Thyroid gland (tissue), 4 donors: ENCODE measurements around the gene TUBA1C.

Experiments used
- CTCF ChIP-seq, 6 experiments: fragments of 200-600 bp in 3 of 6; fragments of 450-650 bp in 3 of 6; sonication (generic) in 3 of 6; IDR thresholded peaks; one replicate each; pipeline ENCODE4 v1.5.1; 2016 to 2019; ENCODE audit warnings: antibody characterized with exemption in 6 of 6, mild to moderate bottlenecking in 2 of 6, inconsistent platforms in 1 of 6, moderate library complexity in 1 of 6
- POLR2A ChIP-seq, 2 donors: fragments of 450-650 bp; IDR thresholded peaks; one replicate each; pipeline ENCODE4 v1.6.1; 2017; ENCODE audit warnings: antibody characterized with exemption in 2 of 2, mild to moderate bottlenecking in 2 of 2, moderate library complexity in 1 of 2

- TF ChIP-seq CTCF (IDR thresholded peaks at IDR 0.05): no peak
- TF ChIP-seq POLR2A (IDR thresholded peaks at IDR 0.05): no peak
These were observed 8.8 kb upstream of the TUBA1C start for GRCh38 chr12:49255857-49256637.
